DMS153 treated with DMSO at 0.1 percent for 48 hours (cell line): Measurements from ENCODE around the gene CAMK1D.
"Not testable (repeated sequence)": the region's sequence is repeated elsewhere in the genome, so short reads cannot be mapped to it uniquely, and the experiment has no call there.

Source experiments
- DNase-seq: peaks from one replicate; lab custom pipeline; 2025; ENCODE audit not compliant: unreplicated experiment; lab: John Stamatoyannopoulos, UW

Gene CAMK1D

GRCh38 chr10:12512332-12513002 is 163.1 kb downstream of the CAMK1D start:
- peak; percentile 94 for DNase-seq

- DNase-seq = peak; percentile 94
Observed at GRCh38 chr10:12513003-12513365, 163.6 kb downstream of the CAMK1D start.

DNA sequence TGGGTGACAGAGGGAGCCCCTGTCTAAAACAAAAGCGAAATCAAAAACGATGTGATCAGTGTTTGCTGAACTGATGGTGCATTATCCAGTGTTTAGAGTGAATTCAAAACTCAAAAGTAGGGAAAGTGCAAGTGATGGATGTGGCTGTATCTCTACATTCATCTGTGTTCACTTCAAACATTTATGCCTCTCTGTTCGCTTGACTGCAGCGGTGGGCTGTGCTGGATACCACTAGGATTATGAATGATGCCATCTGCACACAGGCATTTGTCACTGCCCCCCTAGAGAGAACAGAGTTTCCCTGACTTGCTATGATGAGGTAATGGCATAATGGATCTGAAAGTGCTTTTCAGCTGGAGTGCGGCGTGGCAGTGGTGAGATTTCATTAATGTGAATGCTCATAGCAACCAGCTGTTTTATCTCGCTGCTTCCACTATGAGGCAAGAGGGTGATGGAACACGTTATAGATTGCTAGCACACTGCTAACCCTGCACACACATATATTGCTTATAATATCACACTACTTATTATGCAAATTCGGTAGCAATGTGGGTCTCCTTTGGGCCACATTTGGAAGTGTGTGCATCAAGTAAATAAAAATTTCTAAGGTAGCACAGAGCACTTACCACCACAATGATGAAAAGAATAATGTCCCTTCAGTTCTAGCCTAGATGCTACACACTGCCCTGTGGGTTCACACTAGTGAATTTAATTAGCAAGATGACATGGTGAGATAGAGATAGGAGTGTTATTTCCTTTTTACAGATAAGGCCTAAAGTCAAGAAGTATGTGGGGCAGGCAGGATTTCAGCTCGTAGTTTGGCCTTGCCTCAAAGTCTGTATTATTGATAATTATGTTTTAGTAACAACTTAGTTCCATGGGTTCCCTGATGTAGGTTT is 164.7 kb downstream of the CAMK1D start:
- DNase-seq = peak; percentile 31

- DNase-seq = no peak
Observed at GRCh38 chr10:12518024-12518423, 168.7 kb downstream of the CAMK1D start.

DNA sequence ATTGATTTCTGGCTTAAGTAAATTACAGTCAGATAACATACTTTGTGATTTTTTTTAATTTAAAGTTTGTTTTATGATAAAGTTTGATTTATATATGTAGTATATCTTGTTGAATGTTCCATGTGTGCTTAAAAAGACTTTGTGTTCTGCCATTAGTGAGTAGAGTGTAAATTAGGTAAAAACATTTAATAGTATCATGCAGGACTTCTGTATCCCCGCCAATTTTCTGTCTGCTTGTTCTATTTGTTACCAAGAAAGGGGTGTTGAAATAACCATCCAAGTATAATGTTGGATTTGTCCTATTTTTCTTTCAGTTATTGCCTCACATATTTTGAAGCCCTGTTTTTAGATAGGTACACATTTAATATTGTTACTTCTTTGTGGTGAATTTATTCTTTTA is 172.1 kb downstream of the CAMK1D start:
- no peak for DNase-seq

DNA sequence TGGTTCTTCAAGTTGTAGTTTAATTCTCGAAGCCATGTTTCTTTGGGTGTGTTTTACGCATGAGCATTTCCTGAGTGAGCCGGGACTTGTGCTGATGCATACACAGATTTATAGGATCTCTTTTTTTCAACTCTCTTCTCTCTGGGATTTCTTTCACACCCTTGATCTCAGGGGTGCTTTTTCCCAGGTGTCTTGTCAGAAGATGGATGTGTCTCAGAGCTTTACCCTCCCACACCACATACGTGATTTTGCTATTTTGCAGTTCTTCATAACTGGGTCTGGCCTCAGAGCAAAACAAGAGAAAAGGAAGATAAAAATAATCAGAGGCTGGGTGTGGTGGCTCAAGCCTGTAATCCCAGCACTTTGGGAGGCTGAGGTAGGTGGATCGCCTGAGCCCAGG is 177.0 kb downstream of the CAMK1D start:
- no peak for DNase-seq

- no peak for DNase-seq
Observed at GRCh38 chr10:12529976-12530375, 180.6 kb downstream of the CAMK1D start.

GRCh38 chr10:12531305-12532220 is 182.2 kb downstream of the CAMK1D start:
- DNase-seq = no peak

- no peak for DNase-seq
Observed at GRCh38 chr10:12533151-12533550, 183.8 kb downstream of the CAMK1D start.

DNA sequence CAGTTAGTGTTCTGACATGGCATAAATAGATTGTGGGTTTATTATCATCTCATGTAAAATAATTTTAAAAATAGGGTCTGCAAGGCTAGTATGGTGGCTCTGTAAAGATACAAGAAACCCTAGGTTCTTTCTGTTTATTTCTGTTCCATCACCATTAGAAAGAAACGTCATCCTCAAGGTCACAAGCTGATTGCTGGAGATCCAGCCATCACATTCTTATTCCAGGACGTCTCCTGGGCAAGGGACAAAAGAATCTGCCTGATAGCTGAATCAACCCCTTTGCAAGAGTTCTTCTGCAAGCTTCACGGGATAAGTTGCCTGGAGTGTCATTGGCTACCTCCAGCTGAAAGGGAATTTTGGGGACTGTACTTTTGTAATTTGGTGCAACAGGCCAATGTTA is 184.4 kb downstream of the CAMK1D start:
- DNase-seq = no peak

DNA sequence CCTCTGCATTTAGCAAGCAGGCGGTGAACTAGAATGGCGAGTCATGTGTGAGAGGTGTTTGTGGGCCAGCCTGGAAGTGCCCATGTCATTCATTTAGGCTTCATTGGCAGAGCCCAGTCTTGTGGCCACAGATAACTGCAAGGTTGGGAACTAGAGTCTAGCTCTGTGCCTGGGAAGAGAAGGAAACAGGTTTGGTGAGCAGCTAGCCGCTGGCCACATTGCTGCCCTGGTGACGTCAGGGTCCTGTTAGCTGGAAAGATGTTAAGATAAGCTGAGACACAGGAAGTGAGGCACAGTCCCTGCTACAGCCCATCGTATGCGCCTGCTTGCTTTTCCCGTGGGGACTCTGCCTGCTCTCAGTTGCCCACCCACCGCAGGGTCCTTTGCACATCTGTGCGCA is 185.5 kb downstream of the CAMK1D start:
- DNase-seq = no peak

GRCh38 chr10:12535656-12536055 is 186.3 kb downstream of the CAMK1D start:
- no peak for DNase-seq

DNA sequence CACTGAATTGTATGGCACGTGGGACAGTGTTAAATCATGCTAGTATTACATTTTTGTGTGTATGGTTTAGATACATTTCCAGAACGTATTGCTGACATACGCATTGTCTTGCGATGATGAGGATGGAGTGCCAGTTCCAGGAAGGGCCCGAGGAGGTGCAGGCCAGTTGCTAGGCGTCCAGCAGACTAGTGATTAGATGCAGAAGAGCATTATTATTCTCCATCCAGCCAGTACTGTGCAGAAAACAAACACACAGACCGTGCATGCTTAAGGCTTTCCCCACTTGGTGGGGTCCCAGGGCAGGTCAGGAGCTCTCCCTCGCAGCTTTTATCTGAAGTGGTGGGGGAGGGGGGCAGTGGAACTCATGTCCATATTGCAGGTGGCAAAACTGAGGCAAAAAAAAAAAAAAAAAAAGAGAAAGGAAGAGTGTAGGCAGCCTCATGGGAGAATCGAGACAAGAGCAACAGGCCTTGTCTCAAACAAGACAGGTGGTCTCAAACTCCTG is 189.2 kb downstream of the CAMK1D start:
- no peak for DNase-seq

- no peak for DNase-seq
Observed at GRCh38 chr10:12539350-12540164, 190.2 kb downstream of the CAMK1D start.

- no peak for DNase-seq
Observed at GRCh38 chr10:12540341-12540781, 191.0 kb downstream of the CAMK1D start.

GRCh38 chr10:12541446-12542067 is 192.2 kb downstream of the CAMK1D start:
- DNase-seq = no peak

GRCh38 chr10:12542133-12542670 is 192.9 kb downstream of the CAMK1D start:
- no peak for DNase-seq

DNA sequence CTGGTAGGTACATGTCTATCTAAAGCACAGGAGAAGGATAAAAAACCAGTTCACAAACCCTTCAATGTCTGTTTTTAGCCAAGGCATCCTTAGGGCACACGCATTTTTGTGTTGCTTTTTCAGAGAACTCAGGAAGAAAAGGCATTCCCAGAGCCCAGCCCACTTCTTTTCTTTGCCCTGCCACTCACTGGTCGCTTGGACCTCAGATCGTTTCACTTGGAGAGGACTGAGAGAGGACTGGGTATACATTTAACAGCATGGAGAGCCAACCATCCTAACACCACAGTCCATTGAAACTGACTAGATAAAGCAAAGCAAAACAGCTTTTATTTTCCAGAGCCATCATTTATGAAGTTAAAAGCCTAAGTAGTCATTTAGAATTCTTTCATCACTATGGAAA is 194.2 kb downstream of the CAMK1D start:
- DNase-seq = no peak

DNA sequence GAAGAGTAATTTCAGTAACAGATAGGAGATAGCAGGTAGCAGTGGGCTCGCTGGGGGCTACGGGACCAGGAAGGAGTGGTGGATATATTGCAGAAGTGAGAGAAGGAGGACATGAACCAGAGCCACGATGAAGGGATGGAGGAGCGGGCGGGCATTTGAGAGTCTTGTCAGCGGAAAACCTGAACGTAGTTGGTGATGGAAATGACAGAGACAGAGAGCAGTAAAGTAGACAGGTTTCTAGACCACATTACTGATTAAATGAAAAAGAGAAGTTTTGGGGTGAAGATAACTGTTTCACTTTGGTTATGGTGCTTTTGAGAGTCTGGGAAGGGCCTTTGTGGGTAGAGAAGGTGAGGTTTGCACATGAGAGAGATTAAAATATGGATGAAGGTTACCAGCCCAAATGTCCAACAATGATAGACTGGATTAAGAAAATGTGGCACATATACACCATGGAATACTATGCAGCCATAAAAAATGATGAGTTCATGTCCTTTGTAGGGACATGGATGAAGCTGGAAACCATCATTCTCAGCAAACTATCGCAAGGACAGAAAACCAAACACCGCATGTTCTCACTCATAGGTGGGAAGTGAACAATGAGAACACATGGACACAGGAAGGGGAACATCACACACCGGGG is 196.9 kb downstream of the CAMK1D start:
- DNase-seq = not testable (repeated sequence)
